Trophoblast cell (in vitro differentiated cells and primary cell): ENCODE results near the gene HOXD4.

ENCODE experiments used
- DNase-seq, 2 donors: peaks; one replicate each; pipeline ENCODE4 v3.0.0-alpha.2; 2016
- H2AFZ ChIP-seq: 2 replicates; pipeline ENCODE4 v1.6.1; 2013; ENCODE audit warnings: low read length, moderate library complexity, mild to moderate bottlenecking; ENCODE audit not compliant: insufficient read depth, poor library complexity
- H2AK5ac ChIP-seq: 2 replicates; pipeline ENCODE4 v1.6.1; 2013; ENCODE audit warnings: mild to moderate bottlenecking, low read length
- H2BK120ac ChIP-seq: 2 replicates; pipeline ENCODE4 v1.6.1; 2013; ENCODE audit warnings: low read length, mild to moderate bottlenecking, moderate library complexity; ENCODE audit not compliant: insufficient read depth, poor library complexity
- H2BK12ac ChIP-seq: 2 replicates; pipeline ENCODE4 v1.6.1; 2013; ENCODE audit warnings: mild to moderate bottlenecking, low read length, moderate library complexity
- H2BK5ac ChIP-seq: 2 replicates; pipeline ENCODE4 v1.6.1; 2013; ENCODE audit warnings: low read length, low read depth, moderate library complexity, mild to moderate bottlenecking; ENCODE audit not compliant: poor library complexity
- H3K14ac ChIP-seq: 2 replicates; pipeline ENCODE4 v1.6.1; 2013; ENCODE audit warnings: mild to moderate bottlenecking, low read length
- H3K18ac ChIP-seq: 2 replicates; pipeline ENCODE4 v1.6.1; 2013; ENCODE audit warnings: mild to moderate bottlenecking, low read length
- H3K23ac ChIP-seq: 2 replicates; pipeline ENCODE4 v1.6.1; 2013; ENCODE audit warnings: low read length
- H3K27ac ChIP-seq: 2 replicates; pipeline ENCODE4 v1.5.1; 2013; ENCODE audit warnings: low read depth, mild to moderate bottlenecking, inconsistent platforms, low read length, moderate library complexity
- H3K27me3 ChIP-seq: 2 replicates; pipeline ENCODE4 v1.6.1; 2013; ENCODE audit warnings: inconsistent platforms, mild to moderate bottlenecking, low read length, moderate library complexity; ENCODE audit not compliant: insufficient read depth
- H3K36me3 ChIP-seq, 2 experiments: 1 replicate in 1 of 2; 2 replicates in 1 of 2; pipeline ENCODE4 v1.6.1; 2013; ENCODE audit warnings: low read length in 2 of 2, mild to moderate bottlenecking in 2 of 2, moderate library complexity in 1 of 2; ENCODE audit not compliant: insufficient read depth in 2 of 2, control insufficient read depth in 1 of 2
- H3K4ac ChIP-seq: 2 replicates; pipeline ENCODE4 v1.6.1; 2013; ENCODE audit warnings: low read depth, mild to moderate bottlenecking, low read length, moderate library complexity
- H3K4me1 ChIP-seq, 2 experiments: 1 replicate in 1 of 2; 2 replicates in 1 of 2; pipeline ENCODE4 v1.6.1; 2013; ENCODE audit warnings: low read length in 2 of 2, mild to moderate bottlenecking in 2 of 2, moderate library complexity in 1 of 2; ENCODE audit not compliant: insufficient read depth in 2 of 2, control insufficient read depth in 1 of 2
- H3K4me2 ChIP-seq: 2 replicates; pipeline ENCODE4 v1.6.1; 2013; ENCODE audit warnings: inconsistent platforms, mild to moderate bottlenecking, low read length, moderate library complexity
- H3K4me3 ChIP-seq: 2 replicates; pipeline ENCODE4 v1.5.1; 2013; ENCODE audit warnings: mild to moderate bottlenecking, low read depth, low read length, inconsistent platforms
- H3K79me1 ChIP-seq: one replicate; pipeline ENCODE4 v1.6.1; 2013; ENCODE audit warnings: low read length
- H3K79me2 ChIP-seq: 2 replicates; pipeline ENCODE4 v1.6.1; 2013; ENCODE audit warnings: low read length, mild to moderate bottlenecking; ENCODE audit not compliant: control insufficient read depth, insufficient read depth, poor library complexity
- H3K9ac ChIP-seq: 2 replicates; pipeline ENCODE4 v1.6.1; 2013; ENCODE audit warnings: mild to moderate bottlenecking, low read length
- H3K9me3 ChIP-seq: 2 replicates; pipeline ENCODE4 v1.6.1; 2013; ENCODE audit warnings: low read depth, mild to moderate bottlenecking, control low read depth, inconsistent platforms, low read length; ENCODE audit not compliant: insufficient read depth
- H4K12ac ChIP-seq: 2 replicates; pipeline ENCODE4 v1.6.1; 2013; ENCODE audit warnings: low read depth, mild to moderate bottlenecking, low read length, moderate library complexity
- H4K8ac ChIP-seq: 2 replicates; pipeline ENCODE4 v1.6.1; 2013; ENCODE audit warnings: low read depth, mild to moderate bottlenecking, low read length, moderate library complexity
- H4K91ac ChIP-seq: one replicate; pipeline ENCODE4 v1.6.1; 2013; ENCODE audit warnings: low read depth, mild to moderate bottlenecking, low read length, moderate library complexity
- WGBS: extraction: QIAGEN DNeasy Blood & Tissue Kit; methylation state at CpG from one replicate; pipeline ENCODE4 v1.1.7; 2013; ENCODE audit warnings: missing lambda C conversion rate; ENCODE audit not compliant: insufficient read length, insufficient coverage; ENCODE audit errors: extremely low coverage; 5-methylcytosine and 5-hydroxymethylcytosine counted together

Gene HOXD4

DNA sequence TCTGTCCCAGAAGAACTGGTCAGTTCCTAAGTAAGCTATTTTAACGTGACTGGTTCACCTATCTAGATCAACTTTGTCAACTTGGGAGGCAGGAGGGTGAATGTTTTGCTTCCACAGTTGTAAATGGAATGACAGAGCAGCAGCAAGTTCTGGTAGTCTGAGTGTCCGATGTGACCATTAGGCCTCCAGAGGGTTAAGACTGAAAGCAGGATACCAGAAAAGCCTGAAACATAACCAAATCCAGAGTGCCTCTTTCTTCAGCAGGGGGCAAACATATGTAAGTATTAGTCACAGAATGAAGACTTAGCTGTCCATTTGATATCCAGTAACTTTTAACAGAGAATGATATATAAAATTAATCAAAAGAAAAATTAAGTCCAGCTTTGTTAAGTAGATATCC, 14.9 kb downstream of the HOXD4 start:
- Histone ChIP-seq H3K9ac (no peak overlapping the region), H4K91ac (no peak overlapping the region), H4K12ac (no peak overlapping the region), H3K79me2 (no peaks in the 10 kb centered on the region), H2BK12ac (no peak overlapping the region), H2BK120ac (no peak overlapping the region), H2AK5ac (no peak overlapping the region), H3K4ac (no peak overlapping the region), H3K14ac (no peak overlapping the region), H3K27me3 (peaks cover 69% of the 10 kb centered on the region), H2AFZ (no peak overlapping the region), H3K36me3 (no peaks in the 10 kb centered on the region), H3K79me1 (no peaks in the 10 kb centered on the region), H3K4me3 (no peak overlapping the region), H4K8ac (no peak overlapping the region), H3K4me2 (no peak overlapping the region), H3K4me1 (no peaks in the 10 kb centered on the region), H3K27ac (no peak overlapping the region), H2BK5ac (no peak overlapping the region), H3K9me3 (peaks cover 14% of the 10 kb centered on the region), H3K23ac (no peak overlapping the region), H3K18ac (no peak overlapping the region)
- WGBS, result no CpG with 5 or more reads among the region's 2 CpGs
- no peak for DNase-seq

DNA sequence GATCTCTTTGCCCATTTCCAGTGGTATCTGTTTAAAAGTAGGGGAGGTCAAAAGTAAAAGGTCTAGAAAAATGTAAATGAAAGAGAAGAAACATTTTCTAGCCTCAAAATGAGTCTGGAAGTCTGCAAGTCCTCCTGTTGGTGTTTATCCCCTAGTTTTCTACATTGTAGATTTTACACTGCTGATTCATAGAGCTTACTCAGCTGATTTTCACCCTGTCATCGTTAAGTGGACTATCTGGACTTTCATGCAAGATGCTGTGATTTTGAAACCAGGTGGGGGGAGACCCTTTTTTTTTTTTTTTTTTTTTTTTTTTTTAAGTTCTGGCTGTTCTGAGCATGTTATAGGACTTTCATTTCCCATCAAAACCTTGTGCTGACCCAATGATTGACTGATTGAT, 16.0 kb downstream of the HOXD4 start:
- Histone ChIP-seq H3K9me3 (peaks cover 21% of the 10 kb centered on the region), H3K14ac (no peak overlapping the region), H4K91ac (no peak overlapping the region), H2BK5ac (no peak overlapping the region), H3K4me1 (peaks cover 0 to 6% of the 10 kb centered on the region in 2 experiments), H3K4ac (no peak overlapping the region), H3K18ac (no peak overlapping the region), H2AFZ (no peak overlapping the region), H3K27me3 (peaks cover 69% of the 10 kb centered on the region), H2AK5ac (no peak overlapping the region), H4K8ac (no peak overlapping the region), H3K4me3 (no peak overlapping the region), H3K27ac (no peak overlapping the region), H4K12ac (no peak overlapping the region), H3K79me2 (no peaks in the 10 kb centered on the region), H3K23ac (no peak overlapping the region), H2BK120ac (no peak overlapping the region), H3K4me2 (no peak overlapping the region), H3K36me3 (no peaks in the 10 kb centered on the region), H3K9ac (no peak overlapping the region), H2BK12ac (no peak overlapping the region), H3K79me1 (no peaks in the 10 kb centered on the region)
- no peak for DNase-seq
- WGBS, result no CpG with 5 or more reads among the region's 1 CpG

DNA sequence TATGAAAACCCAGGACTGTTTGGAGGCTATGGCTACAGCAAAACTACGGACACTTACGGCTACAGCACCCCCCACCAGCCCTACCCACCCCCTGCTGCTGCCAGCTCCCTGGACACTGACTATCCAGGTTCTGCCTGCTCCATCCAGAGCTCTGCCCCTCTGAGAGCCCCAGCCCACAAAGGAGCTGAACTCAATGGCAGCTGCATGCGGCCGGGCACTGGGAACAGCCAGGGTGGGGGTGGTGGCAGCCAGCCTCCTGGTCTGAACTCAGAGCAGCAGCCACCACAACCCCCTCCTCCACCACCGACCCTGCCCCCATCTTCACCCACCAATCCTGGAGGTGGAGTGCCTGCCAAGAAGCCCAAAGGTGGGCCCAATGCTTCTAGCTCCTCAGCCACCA, 17.8 kb downstream of the HOXD4 start:
- no peak overlapping the region for H2AFZ ChIP-seq
- H3K14ac ChIP-seq, result no peak overlapping the region
- H3K23ac ChIP-seq, result no peak overlapping the region
- no peak overlapping the region for H2BK5ac ChIP-seq
- peaks cover 0 to 6% of the 10 kb centered on the region in 2 experiments for H3K4me1 ChIP-seq
- H4K8ac ChIP-seq, result no peak overlapping the region
- H3K9me3 ChIP-seq, result peaks cover 12% of the 10 kb centered on the region
- WGBS, result no CpG with 5 or more reads among the region's 5 CpGs
- no peak for DNase-seq
- H3K9ac ChIP-seq, result no peak overlapping the region
- no peaks in the 10 kb centered on the region for H3K36me3 ChIP-seq
- H3K18ac ChIP-seq, result no peak overlapping the region
- H3K4me2 ChIP-seq, result no peak overlapping the region
- no peak overlapping the region for H2BK12ac ChIP-seq
- peaks cover 60% of the 10 kb centered on the region for H3K27me3 ChIP-seq
- no peak overlapping the region for H4K12ac ChIP-seq
- no peak overlapping the region for H2BK120ac ChIP-seq
- no peak overlapping the region for H2AK5ac ChIP-seq
- no peak overlapping the region for H4K91ac ChIP-seq
- no peak overlapping the region for H3K4me3 ChIP-seq
- no peak overlapping the region for H3K27ac ChIP-seq
- H3K79me2 ChIP-seq, result no peaks in the 10 kb centered on the region
- no peak overlapping the region for H3K4ac ChIP-seq
- no peaks in the 10 kb centered on the region for H3K79me1 ChIP-seq

DNA sequence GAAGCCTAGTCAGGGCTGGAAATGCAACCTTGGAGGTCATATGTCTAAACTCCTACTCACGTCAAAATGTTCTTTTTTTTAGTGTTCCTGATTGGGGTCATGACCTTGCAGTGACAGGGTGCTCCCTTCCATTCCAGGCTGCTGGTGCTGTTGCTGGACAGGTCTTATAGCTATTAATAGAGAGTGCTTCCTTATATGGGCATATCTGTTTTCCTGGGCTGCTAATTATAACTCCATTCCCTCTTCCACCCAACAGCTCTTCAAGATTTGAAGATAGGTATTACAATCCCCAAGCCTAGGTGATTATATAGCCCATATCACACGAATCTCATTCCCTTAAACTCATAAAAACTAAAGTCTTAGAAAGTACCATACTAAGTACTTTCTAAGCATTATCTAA, 18.4 kb downstream of the HOXD4 start:
- H3K23ac ChIP-seq, result no peak overlapping the region
- H3K4ac ChIP-seq, result no peak overlapping the region
- H2BK12ac ChIP-seq, result no peak overlapping the region
- peaks cover 0 to 6% of the 10 kb centered on the region in 2 experiments for H3K4me1 ChIP-seq
- H3K79me1 ChIP-seq, result no peaks in the 10 kb centered on the region
- H3K27me3 ChIP-seq, result peaks cover 60% of the 10 kb centered on the region
- H3K4me3 ChIP-seq, result no peak overlapping the region
- H3K27ac ChIP-seq, result no peak overlapping the region
- H3K79me2 ChIP-seq, result no peaks in the 10 kb centered on the region
- no peak overlapping the region for H2BK5ac ChIP-seq
- no peak overlapping the region for H2BK120ac ChIP-seq
- H3K18ac ChIP-seq, result no peak overlapping the region
- no peaks in the 10 kb centered on the region for H3K36me3 ChIP-seq
- H3K9me3 ChIP-seq, result peaks cover 12% of the 10 kb centered on the region
- no peak overlapping the region for H3K4me2 ChIP-seq
- WGBS, result no CpG with 5 or more reads among the region's 2 CpGs
- DNase-seq, result no peak
- no peak overlapping the region for H3K14ac ChIP-seq
- H2AFZ ChIP-seq, result no peak overlapping the region
- H4K8ac ChIP-seq, result no peak overlapping the region
- H2AK5ac ChIP-seq, result no peak overlapping the region
- no peak overlapping the region for H4K91ac ChIP-seq
- H3K9ac ChIP-seq, result no peak overlapping the region
- H4K12ac ChIP-seq, result no peak overlapping the region
